Measurements from ENCODE around the gene MTMR3.

MTMR3 gene

GRCh38 chr22:29916007-29916544, 33.1 kb downstream of the MTMR3 start:
- DNase-seq (ENCODE audit: low read depth): no peak

- DNase-seq (ENCODE audit: low read depth): peak; percentile 8
Measured at GRCh38 chr22:29917052-29917902, 34.3 kb downstream of the MTMR3 start.

- DNase-seq (ENCODE audit: low read depth): no peak
Measured at GRCh38 chr22:29925402-29925801, 42.4 kb downstream of the MTMR3 start.

- no peak for DNase-seq (ENCODE audit: low read depth)
Measured at GRCh38 chr22:29926057-29926456, 43.1 kb downstream of the MTMR3 start.

GRCh38 chr22:29932136-29932535, 49.2 kb downstream of the MTMR3 start:
- DNase-seq (ENCODE audit: low read depth): no peak

GRCh38 chr22:29933619-29934018, 50.6 kb downstream of the MTMR3 start:
- DNase-seq (ENCODE audit: low read depth): no peak

GRCh38 chr22:29934596-29934995, 51.6 kb downstream of the MTMR3 start:
- DNase-seq (ENCODE audit: low read depth): no peak

- no peak for DNase-seq (ENCODE audit: low read depth)
Measured at GRCh38 chr22:29936186-29936585, 53.2 kb downstream of the MTMR3 start.

GRCh38 chr22:29937940-29938693, 55.1 kb downstream of the MTMR3 start:
- DNase-seq (ENCODE audit: low read depth): no peak

- DNase-seq (ENCODE audit: low read depth): no peak
Measured at GRCh38 chr22:29940526-29940925, 57.6 kb downstream of the MTMR3 start.

GRCh38 chr22:29944339-29944738, 61.4 kb downstream of the MTMR3 start:
- no peak for DNase-seq (ENCODE audit: low read depth)

GRCh38 chr22:29945435-29945834, 62.5 kb downstream of the MTMR3 start:
- DNase-seq (ENCODE audit: low read depth): no peak

- DNase-seq (ENCODE audit: low read depth): no peak
Measured at GRCh38 chr22:29946220-29946619, 63.2 kb downstream of the MTMR3 start.

- peak; percentile 7 for DNase-seq (ENCODE audit: low read depth)
Measured at GRCh38 chr22:29947410-29948384, 64.7 kb downstream of the MTMR3 start.

GRCh38 chr22:29948385-29948769, 65.4 kb downstream of the MTMR3 start:
- DNase-seq (ENCODE audit: low read depth): no peak

GRCh38 chr22:29949872-29950271, 66.9 kb downstream of the MTMR3 start:
- DNase-seq (ENCODE audit: low read depth): no peak

GRCh38 chr22:29951791-29952413, 68.9 kb downstream of the MTMR3 start:
- no peak for DNase-seq (ENCODE audit: low read depth)

- DNase-seq (ENCODE audit: low read depth): no peak
Measured at GRCh38 chr22:29954203-29954855, 71.4 kb downstream of the MTMR3 start.

GRCh38 chr22:29956680-29957079, 73.7 kb downstream of the MTMR3 start:
- DNase-seq (ENCODE audit: low read depth): no peak

- DNase-seq (ENCODE audit: low read depth): no peak
Measured at GRCh38 chr22:29958170-29958569, 75.2 kb downstream of the MTMR3 start.

- DNase-seq (ENCODE audit: low read depth): no peak
Measured at GRCh38 chr22:29964776-29965175, 81.8 kb downstream of the MTMR3 start.
